ENCODE results near the gene SCAMP5. TPM values are rescaled to one million over a fixed set of nuclear protein-coding genes. Genes with fewer than 3 reads are reported as not detected.

Gene SCAMP5
- total RNA-seq, result 1 to 10 TPM in 1 of 3 donors, under 1 TPM in 2; 0.09 to 2.7 (median 0.54) TPM
- total RNA-seq (2013), result 0.88 TPM

GRCh38 chr15:74995182-74995778 is at the start of gene SCAMP5:
SCAMP5 (plus strand) TSS chr15:74995563; CDS start chr15:75011840, 16,277 bp downstream.
- intact Hi-C loops (cut with micrococcal nuclease), result no loop called here
- no peaks in the 10 kb centered on the region for H3K9me3 ChIP-seq (ENCODE audit: control insufficient read depth, insufficient read depth, low read length)
- H3K36me3 ChIP-seq (ENCODE audit: control insufficient read depth, insufficient read depth, low read length), result no peaks in the 10 kb centered on the region
- peaks cover 15% of the 10 kb centered on the region for H3K4me1 ChIP-seq (ENCODE audit: control insufficient read depth, insufficient read depth, low read length)
- ATAC-seq, result peak; percentile 95 to 100 (median 99)
- Mint-ChIP-seq H3K4me3 (peak within 1 kb of the TSS; percentile 86), H3K9me3 (no peaks in the 10 kb centered on the region), H3K27ac (no peak within 1 kb of the TSS), H3K36me3 (no peaks in the 10 kb centered on the region), H3K4me1 (peaks cover 5 to 18% of the 10 kb centered on the region in 2 donors), H3K27me3 (ENCODE audit: low read depth in 2 of 2) (peaks cover 21 to 31% of the 10 kb centered on the region in 2 donors)
- under 1% methylated on average over 57 of the region's 58 CpGs for WGBS (ENCODE audit: insufficient coverage)
- DNase-seq, result peak; percentile 86 to 96
- peaks cover 20% of the 10 kb centered on the region for H3K27me3 ChIP-seq (ENCODE audit: control insufficient read depth, insufficient read depth, low read length)
- H3K27ac ChIP-seq (ENCODE audit: low read length), result no peak within 1 kb of the TSS
- H3K4me3 ChIP-seq (ENCODE audit: low read length), result peak within 1 kb of the TSS; percentile 53
- TF ChIP-seq CTCF (IDR thresholded peaks at IDR 0.05), result no peak

GRCh38 chr15:74950078-74950908 is 45.1 kb upstream of the SCAMP5 start:
- 58% methylated on average over 7 of the region's 7 CpGs for WGBS (ENCODE audit: insufficient coverage)
- no peak overlapping the region for H3K4me3 ChIP-seq (ENCODE audit: low read length)
- peak; percentile 69 to 90 for DNase-seq
- H3K27ac ChIP-seq (ENCODE audit: low read length), result no peak overlapping the region
- TF ChIP-seq CTCF (IDR thresholded peaks at IDR 0.05), result peak; percentile 91
- H3K36me3 ChIP-seq (ENCODE audit: control insufficient read depth, insufficient read depth, low read length), result no peaks in the 10 kb centered on the region
- Mint-ChIP-seq H3K4me3 (no peak overlapping the region), H3K4me1 (peaks cover 0 to 4% of the 10 kb centered on the region in 2 donors), H3K9me3 (no peaks in the 10 kb centered on the region), H3K27ac (no peak overlapping the region), H3K36me3 (no peaks in the 10 kb centered on the region), H3K27me3 (ENCODE audit: low read depth in 2 of 2) (peaks cover 0 to 4% of the 10 kb centered on the region in 2 donors)
- intact Hi-C loops (cut with micrococcal nuclease), result loop anchor here (1.0 to 5.0 kb wide), 4 partner anchors 150 to 578 kb away; no protein-coding TSS in a partner anchor
- ATAC-seq, result peak; percentile 88 to 99 (median 97)
- no peaks in the 10 kb centered on the region for H3K4me1 ChIP-seq (ENCODE audit: control insufficient read depth, insufficient read depth, low read length)
- no peaks in the 10 kb centered on the region for H3K9me3 ChIP-seq (ENCODE audit: control insufficient read depth, insufficient read depth, low read length)
- no peaks in the 10 kb centered on the region for H3K27me3 ChIP-seq (ENCODE audit: control insufficient read depth, insufficient read depth, low read length)

- Mint-ChIP-seq H3K27me3 (ENCODE audit: low read depth in 2 of 2) (peaks cover 0 to 4% of the 10 kb centered on the region in 2 donors), H3K9me3 (no peaks in the 10 kb centered on the region), H3K4me1 (peaks cover 0 to 4% of the 10 kb centered on the region in 2 donors), H3K36me3 (no peaks in the 10 kb centered on the region), H3K4me3 (no peak overlapping the region), H3K27ac (no peak overlapping the region)
- Histone ChIP-seq H3K36me3 (ENCODE audit: control insufficient read depth, insufficient read depth, low read length) (no peaks in the 10 kb centered on the region), H3K4me3 (ENCODE audit: low read length) (no peak overlapping the region), H3K27me3 (ENCODE audit: control insufficient read depth, insufficient read depth, low read length) (peaks cover 3% of the 10 kb centered on the region), H3K9me3 (ENCODE audit: control insufficient read depth, insufficient read depth, low read length) (no peaks in the 10 kb centered on the region), H3K4me1 (ENCODE audit: control insufficient read depth, insufficient read depth, low read length) (peaks cover 5% of the 10 kb centered on the region), H3K27ac (ENCODE audit: low read length) (no peak overlapping the region)
- no peak for TF ChIP-seq CTCF (IDR thresholded peaks at IDR 0.05)
- 77% methylated on average over 3 of the region's 3 CpGs for WGBS (ENCODE audit: insufficient coverage)
- DNase-seq (no peak), ATAC-seq (no peak)
- intact Hi-C loops (cut with micrococcal nuclease), result loop anchor here (5.0 kb wide), 1 partner anchor 579 kb away; no protein-coding TSS in a partner anchor
Measured at GRCh38 chr15:74951006-74951405, 44.4 kb upstream of the SCAMP5 start.
